ENCODE results near the gene ZNF774.
"Not testable (repeated sequence)": the region's sequence is repeated elsewhere in the genome, so short reads cannot be mapped to it uniquely, and the experiment has no call there.

The ZNF774 gene

DNA sequence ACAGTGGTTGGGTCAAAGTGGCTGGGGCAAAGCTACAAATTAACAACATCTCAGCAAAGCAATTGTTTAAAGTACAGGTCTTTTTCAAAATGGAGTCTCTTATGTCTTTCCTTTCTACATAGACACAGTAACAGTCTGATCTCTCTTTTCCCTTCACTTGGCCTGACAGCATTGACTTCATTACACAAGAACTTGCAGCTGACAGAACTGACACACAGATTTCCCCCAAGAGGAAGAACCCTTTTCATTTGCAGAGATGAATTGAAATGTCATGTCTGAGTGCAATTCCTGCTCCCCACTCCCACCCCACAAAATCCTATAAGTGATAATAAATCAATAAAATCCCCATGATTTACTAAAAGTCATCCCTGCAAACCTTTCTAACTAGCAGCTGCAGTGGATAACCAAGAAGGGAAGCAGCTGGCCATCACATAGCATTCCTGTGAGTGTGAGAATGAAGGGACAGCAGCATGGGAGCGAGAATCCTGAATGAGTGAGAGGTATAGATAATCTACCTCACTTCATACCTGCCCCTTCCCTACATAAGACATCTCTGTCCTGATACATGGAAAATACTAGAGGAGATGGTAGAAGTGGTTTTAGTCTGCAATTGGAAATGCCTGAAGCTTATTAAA lies 4.5 kb upstream of the ZNF774 start:
- not testable (repeated sequence) for DNase-seq

DNA sequence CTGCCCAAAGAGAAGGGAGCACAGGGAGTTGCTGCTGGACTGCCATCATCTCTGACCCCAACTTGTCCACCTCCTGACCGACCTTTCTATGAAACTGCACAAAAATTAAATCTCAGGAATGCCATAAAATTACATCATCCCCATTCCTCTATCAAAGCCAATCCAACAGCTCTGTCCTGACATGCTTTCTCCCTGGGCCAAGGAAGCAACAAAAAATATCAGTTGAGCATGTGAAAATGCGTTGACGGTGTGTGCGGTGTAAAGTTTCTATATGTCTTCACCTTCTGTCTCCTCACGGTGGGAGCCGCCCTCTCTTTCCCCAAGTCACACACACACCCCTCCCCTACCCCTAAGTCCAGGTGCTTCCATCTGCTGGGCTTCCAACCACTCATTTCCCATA lies 3.6 kb upstream of the ZNF774 start:
- no peak for DNase-seq

DNA sequence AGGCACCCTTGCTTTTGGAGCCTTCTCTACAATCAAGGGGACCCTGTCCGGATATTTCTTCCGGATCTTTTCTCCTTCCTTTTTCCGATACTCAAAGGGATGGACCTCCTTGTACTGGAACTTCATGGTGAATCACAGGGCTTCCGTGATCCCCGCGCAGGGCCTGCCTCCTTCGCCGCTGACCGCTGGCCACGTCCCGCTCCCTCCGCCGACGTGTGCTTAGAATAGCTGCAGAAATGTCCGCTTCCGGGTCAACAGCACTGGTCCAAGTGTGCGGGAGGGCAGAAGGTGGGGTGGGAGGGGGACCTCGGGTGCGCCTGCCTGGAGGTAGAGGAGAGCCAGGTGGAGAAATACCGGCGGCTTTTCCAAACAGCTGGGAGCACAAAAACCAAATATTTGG lies 3.0 kb upstream of the ZNF774 start:
- no peak for DNase-seq

DNA sequence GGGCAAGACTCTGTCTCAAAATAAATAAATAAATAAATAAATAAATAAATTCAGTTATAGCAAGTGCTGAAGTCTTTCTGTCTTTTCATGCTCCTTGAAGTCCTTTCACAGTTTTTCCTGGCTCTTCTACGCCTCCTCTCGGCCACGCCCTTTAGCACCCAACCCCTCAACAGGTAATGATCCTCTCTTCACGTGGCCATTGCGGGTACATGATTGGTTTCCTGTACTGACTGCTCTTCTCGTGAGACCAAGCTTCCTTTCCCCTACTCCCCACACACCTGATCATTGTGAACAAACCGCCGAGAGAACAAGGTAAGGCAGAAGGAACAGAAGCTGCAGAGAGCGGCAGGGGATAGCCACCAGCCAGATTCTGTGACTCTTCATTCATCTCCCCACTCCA lies 2.3 kb upstream of the ZNF774 start:
- DNase-seq = no peak

DNA sequence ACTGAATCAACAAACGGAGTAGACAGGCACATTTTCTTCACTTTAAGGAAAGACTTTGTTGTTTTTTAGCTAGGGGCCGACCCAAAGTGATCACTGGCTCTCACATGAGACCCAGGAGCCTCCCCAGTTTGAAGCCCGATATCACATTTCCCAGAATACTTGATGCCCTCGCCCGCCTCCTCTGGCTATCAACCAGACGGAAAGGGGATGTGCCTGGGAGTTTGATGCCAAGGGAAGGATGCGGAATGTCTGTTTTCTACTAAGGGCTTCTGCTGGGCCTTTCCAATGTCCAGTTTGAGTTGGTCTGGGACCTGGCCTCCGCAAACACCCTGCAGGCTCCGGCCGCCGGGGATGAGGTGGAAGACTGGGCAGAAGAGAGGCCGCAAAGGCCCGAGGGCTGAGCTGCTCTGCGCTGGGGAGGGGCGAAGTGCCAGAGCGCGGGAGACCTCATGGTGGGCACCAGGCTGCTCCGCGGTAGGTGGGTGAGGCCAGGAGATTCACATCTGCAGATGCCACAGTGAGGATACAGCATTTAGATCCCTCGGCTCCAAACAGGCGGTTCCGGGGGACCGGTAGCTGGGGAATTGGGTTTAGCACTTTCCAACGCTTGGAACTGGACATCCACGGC lies 491 bp upstream of the ZNF774 start:
- DNase-seq = no peak

DNA sequence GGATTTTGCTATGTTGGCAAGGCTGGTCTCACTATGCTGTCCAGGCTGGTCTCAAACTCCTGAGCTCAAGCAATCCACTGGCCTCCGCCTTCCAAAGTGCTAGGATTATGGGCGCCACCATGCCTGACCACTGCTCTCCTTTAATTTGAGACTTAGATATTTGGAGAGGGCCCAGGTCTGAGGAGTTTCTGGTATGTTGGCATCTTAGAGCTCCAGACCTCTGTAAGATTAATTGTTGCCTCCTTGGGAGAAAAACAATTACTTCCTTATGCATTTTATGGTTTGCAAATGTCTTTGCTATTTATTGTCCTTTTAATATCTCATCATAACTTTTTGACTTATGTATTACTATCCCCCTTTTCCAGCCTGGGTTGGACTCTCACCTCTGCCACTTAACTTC lies 2.9 kb downstream of the ZNF774 start:
- DNase-seq = no peak

DNA sequence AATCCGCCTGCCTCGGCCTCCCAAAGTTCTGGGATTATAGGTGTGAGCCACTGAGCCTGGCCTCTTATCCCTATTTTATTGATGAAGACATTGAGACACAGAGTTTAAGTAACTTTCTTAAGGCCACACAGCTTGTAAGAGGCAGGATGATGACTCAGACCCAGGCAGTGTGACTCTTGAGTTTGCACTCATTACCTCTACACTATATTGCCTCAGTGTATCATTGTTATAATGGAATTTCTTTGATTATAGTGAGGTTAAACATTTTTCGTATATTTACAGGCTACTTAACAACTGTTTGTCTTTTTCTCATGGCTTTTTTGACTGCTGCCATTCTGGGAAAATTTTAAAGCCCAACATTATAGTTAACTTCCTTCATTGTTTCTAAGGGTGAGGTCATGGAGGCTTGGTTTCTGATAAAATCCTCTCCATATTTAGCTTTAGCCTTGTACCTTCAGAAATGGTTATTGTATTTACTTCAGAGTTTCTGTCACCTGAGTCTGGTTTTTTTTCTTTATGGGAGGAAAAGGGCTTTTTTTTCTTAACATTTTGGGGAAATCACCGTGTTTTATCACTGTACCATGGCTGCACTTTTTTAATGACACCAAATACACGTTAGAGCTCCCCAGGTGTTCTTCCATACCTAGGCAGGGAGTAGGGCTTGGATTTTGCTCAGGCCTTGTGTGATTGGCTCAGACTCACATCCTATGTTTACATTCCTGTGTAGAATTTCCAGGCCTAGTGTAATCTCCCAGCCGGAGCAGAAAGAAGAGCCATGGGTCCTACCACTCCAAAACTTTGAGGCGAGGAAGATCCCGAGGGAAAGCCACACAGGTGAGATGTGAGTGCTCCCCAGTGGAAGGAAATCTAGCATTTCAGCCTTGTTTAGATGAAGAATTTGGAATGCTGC lies 6.3 kb downstream of the ZNF774 start:
- no peak for DNase-seq

DNA sequence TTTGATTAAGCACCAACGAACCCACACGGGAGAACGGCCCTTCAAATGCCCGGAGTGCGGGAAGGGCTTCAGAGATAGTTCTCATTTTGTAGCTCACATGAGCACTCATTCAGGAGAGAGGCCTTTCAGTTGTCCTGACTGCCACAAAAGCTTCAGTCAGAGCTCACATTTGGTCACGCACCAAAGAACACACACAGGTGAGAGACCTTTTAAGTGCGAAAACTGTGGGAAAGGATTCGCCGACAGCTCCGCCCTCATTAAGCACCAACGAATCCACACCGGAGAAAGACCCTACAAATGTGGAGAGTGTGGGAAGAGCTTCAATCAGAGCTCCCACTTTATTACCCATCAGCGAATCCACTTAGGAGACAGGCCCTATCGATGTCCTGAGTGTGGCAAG lies 8.7 kb downstream of the ZNF774 start:
- no peak for DNase-seq

DNA sequence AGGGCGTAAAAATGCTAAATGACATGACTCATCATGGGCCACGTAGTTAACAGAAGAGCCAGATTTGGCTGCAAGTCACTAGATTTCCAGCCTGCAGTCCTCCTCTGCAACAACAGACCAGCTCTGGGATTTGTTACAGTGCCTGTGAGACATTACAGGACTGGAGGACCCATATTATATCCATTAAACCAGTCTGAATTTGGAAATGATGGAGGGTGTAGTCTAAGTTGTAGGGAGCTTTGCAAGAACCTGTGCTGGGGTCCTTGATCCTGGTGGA lies 10.8 kb downstream of the ZNF774 start:
- no peak for DNase-seq

DNA sequence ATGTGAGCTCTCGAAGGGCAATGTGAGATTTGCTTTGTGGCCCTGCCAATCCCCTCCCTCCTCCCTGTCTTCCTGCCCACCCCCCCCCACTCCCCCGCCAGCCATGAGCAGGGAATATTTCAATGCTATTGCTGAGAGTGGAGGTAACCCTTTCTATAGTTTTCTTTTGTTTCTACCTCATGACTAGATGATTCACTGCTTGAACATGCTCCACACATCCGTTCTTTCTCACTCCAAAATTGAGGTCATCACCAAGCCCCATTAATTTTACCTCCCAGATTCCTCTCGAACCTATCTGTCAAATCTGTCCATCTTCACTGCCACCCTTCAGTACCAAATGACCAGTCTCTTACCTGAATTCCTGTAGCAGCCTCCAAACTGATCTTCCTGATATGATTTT lies 12.2 kb downstream of the ZNF774 start:
- no peak for DNase-seq

DNA sequence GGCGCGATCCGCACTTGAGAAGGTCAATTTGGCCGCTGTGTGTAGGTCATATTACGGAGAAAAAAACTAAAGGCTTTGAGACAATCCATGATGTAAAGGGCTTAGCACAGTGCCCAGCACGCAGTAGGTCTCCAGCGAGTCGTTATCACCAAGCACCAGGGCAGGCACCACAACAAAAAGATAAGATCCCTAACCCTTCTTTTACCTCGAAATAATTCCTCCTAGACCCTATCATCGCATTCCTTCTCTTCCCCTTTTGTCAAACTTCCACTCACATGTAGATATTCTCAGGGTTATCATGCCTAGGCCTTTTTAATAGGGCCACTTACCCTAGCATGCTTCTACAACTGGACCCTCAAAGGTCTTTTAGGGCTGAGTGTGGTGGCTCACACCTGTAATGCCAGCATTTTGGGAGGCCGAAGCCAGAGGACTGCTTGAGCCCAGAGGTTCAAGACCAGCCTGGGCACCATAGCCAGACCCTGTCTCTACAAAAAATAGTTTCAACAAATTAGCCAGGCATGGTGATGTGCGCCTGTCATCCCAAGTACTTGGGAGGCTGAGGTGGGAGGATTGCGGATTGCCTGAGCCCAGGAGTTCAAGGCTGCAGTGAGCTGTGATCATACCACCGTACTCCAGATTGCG lies 13.5 kb downstream of the ZNF774 start:
- DNase-seq = no peak

DNA sequence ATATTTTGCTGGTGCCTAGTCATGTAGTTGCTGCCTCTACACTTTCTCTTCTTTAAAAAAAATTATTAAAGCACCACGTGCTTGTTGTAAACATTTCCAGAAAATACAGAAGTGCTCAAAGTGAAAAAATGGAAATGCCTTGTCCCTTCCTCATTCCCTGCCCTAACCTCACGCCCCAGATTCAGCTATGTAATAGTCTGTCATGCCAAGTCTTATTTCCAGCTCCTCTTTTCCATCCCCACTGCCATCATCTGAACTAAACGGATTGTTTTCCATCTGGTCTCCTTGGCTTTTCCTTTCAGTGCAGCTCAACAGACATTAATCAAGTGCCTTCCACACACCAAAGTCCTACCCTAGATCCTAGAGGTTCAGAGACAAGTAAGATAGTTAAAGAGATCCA lies 15.5 kb downstream of the ZNF774 start:
- no peak for DNase-seq

DNA sequence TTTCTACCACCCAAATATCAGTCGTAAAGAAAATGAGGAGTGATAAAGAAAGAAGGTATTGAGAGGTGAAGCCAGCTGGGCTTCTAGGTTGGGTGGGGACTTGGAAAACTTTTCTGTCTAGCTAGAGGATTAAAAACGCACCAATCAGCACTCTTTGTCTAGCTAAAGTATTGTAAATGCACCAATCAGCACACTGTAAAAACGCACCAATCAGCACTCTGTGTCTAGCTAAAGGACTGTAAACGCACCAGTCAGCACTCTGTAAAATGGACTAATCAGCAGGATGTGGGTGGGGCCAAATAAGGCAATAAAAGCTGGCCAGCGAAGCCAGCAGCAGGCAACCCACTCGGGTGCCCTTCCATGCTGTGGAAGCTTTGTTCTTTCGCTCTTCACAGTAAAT lies 23.0 kb downstream of the ZNF774 start:
- DNase-seq = no peak

DNA sequence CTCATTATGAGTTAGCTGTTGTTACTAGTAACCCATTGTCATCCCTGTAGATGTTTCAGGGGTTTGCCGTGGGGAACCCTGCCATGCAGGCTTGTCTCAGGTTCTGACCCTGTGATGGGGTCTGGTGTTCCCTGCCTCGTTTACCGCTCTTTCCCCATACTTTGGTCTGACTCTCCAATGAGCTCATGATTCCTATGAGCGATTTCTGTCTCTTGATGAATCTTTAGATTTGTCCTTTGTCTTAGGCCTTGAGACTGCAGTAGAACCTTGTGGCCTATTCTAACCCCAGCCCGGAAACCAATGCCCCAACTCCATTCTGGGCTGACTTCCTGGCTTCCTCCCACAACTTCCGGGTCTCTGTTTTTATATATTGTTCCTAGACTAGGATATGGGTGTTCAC lies 24.7 kb downstream of the ZNF774 start:
- no peak for DNase-seq

DNA sequence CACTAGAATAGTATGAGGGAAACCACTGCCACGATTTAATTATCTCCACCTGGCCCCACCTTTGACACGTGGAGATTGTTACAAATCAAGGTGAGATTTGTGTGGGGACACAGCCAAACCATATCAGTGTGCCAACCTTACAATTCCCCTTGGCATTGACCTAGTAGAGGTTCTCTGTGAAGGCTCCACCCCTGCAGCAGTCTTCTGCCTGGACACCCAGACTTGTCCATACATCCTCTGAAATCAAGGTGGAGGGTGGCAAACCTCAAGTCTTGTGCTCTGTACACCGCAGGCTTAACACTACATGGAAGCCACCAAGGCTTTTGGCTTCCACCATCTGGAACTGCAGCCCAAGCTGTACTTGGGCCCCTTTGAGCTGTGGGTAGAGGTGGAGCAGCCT lies 27.2 kb downstream of the ZNF774 start:
- no peak for DNase-seq

DNA sequence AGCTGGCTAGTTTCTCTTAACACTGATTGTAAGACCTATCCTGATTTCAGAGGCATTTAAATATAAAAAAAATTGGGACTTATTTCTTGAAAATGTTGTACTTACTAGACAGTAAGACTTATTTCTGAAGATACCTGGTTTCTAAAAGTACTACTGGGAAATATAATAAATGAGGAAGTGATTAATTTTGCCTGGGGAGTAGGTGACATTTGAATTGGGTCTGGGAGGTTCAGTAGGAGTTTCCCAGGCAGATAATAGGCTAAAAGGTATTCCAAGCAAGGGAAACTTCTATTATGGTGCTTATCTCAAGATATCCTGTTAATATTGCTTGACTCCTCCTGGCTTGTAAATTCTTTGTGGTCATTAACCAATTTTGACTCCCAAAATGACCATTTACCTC lies 29.4 kb downstream of the ZNF774 start:
- no peak for DNase-seq

DNA sequence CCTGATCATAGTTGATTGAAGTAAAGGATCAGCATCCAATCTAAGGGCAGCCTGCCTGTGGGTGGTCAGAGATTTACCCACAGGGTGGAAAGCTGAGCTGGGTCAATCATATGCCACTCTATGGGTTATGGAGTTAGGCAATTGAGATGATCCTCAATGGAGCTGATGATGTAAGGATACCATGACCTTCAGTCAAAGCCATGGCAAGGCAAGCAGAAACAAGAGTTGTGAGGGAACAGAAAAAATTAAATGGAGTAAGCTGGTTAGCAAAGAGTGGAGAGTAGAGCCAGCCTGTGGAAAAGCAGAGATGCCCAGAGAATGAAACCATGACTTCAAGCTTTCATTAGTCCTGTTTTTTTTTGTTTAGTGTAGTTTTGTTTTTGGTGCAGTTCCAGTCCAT lies 30.2 kb downstream of the ZNF774 start:
- no peak for DNase-seq

DNA sequence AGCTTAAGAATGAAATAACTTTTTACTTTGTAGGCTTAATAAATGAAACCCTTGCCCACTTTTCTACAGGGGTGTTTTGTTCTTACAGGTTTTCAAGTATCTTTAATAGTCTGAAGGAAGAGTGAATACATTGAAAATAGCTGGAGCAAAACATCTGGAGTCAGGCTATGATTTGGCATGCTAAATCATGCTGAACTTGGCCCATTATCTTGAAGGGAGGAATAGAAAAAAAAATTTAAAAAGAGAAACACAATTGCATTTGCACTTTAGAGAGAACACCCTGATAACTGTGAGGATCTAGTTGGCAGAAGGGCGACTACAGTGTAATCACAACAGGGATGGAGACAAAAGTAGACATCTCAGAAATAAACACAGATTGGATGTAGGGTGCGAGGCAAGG lies 34.1 kb downstream of the ZNF774 start:
- no peak for DNase-seq

DNA sequence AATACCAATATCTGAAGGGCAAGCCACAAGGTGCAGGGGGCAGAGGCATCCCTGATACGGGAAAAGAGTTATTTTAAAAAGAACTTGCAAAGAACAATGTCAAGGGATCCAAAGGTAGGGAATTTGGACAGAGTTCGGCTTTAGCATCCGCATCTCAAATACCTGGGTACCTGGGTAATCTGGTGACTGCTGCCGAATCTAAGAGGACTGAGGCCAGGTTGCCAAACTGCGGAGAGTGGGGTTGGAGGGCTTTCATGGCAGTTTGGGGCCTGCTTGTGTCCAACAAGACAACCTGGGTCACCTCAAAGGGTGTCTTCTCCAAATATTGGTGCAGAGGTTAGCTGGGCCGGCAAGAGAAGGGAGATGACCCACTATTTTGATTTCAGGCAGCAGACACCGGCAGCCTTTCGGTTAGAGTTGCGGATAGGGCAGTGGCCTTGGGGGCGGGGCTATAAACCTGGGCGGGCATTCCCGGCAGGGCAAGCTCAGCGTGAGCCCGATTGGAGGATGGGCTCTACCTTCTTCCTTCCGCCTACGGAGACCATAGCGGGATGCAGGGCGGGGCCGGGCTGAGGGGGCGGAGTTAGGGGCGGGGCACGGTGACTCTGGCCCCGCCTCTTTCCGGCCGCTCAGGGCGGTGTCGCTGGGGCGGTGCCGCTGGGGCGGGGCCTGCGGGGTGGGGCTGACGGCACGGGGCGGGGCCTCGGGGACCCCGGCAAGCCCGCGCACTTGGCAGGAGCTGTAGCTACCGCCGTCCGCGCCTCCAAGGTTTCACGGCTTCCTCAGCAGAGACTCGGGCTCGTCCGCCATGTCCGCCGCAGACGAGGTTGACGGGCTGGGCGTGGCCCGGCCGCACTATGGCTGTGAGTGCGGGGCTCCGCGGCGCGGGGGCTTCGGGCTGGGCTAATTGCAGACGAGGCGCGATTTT lies 35.7 kb downstream of the ZNF774 start, which contains the start of gene IQGAP1:
TSS of gene IQGAP1 (plus strand) at position 709 of the 928 bp plus-strand sequence. CDS start at position 809, 100 bp downstream.
- DNase-seq = peak; percentile 80 to 83

DNA sequence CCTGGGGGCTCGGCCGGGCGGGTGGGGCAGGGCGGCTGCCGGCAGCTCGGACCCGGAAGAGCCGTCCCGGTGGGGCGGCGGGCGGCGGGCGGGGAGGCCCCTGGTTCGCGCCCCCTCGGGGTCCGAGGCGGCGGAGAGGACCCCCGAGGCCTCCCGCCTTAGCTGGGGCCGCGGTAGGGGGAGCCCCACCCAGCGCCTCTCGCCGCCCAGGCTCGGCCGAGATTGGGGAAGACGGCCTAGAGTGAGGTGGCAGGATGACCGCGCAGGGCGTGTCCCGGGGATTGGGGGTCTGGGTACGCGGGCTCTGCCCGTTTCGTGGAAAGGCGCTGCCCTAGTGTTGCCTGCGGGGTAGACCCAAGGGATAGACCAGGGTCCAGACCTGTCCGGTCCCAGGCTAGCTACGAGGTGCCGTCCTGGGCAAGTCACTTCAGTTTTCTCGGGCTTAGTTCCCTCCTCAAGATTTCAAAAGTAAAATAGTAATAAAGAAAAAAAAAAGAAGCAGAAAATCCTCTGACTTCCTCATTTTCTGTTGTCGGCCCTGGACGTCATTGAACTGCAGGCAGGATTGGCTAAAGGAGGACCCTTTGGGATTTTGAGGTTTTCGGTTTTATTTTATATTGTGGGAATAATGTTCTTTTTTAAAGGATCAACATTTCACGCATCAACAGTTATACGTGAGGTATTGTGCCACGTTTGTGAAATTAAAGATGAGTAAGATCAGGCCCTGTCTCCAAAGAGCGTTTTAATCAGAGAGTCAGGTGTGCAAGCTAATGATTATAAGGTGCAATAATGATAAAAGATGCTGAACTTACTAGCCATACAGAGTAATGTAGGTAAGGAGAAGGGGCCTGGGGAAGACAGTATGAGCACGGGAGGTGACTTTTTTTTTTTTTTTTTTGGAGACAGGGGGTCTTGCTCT lies 36.6 kb downstream of the ZNF774 start:
- DNase-seq = peak; percentile 22 to 32

DNA sequence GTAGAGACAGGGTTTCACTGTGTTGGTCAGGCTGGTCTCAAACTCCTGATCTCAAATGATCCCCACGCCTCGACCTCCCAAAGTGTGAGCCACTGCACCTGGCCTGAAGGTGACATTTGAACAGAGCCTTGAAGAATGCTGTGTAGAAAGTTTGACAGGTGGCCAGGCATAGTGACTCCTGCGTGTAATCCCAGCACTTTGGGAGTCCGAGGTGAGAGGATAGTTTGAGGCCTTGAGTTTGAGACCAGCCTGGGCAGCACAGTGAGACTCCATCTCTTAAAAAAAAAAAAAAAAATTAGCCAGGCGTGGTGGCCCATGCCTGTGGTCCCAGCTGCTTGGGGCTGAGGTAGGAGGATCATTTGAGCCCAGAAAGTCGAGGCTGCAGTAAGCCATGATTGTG lies 37.4 kb downstream of the ZNF774 start:
- no peak for DNase-seq

Measured in NCI-H1930 (cell line).